ENCODE data around the gene AADACL4. TPM values are rescaled to one million over a fixed set of nuclear protein-coding genes. Genes with fewer than 3 reads are reported as not detected.

AADACL4 gene
- total and polyA plus RNA-seq, 9 of the 15 experiments (the other 6 are each of a cell fraction or from before 2014, with no cell fraction given): not detected

- TF ChIP-seq CC2D1A (IDR thresholded peaks at IDR 0.05): no peak
- TF ChIP-seq, protein P1, sequence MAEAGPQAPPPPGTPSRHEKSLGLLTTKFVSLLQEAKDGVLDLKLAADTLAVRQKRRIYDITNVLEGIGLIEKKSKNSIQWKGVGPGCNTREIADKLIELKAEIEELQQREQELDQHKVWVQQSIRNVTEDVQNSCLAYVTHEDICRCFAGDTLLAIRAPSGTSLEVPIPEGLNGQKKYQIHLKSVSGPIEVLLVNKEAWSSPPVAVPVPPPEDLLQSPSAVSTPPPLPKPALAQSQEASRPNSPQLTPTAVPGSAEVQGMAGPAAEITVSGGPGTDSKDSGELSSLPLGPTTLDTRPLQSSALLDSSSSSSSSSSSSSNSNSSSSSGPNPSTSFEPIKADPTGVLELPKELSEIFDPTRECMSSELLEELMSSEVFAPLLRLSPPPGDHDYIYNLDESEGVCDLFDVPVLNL (CRISPR knock-in tag; IDR thresholded peaks at IDR 0.05; ENCODE audit: low read depth): no peak
- no peak for TF ChIP-seq RBM25 (IDR thresholded peaks at IDR 0.05; ENCODE audit: low read depth, low read length, severe bottlenecking)
- TF ChIP-seq TSC22D4 (tag; IDR thresholded peaks at IDR 0.05): no peak
- TF ChIP-seq, protein P2, sequence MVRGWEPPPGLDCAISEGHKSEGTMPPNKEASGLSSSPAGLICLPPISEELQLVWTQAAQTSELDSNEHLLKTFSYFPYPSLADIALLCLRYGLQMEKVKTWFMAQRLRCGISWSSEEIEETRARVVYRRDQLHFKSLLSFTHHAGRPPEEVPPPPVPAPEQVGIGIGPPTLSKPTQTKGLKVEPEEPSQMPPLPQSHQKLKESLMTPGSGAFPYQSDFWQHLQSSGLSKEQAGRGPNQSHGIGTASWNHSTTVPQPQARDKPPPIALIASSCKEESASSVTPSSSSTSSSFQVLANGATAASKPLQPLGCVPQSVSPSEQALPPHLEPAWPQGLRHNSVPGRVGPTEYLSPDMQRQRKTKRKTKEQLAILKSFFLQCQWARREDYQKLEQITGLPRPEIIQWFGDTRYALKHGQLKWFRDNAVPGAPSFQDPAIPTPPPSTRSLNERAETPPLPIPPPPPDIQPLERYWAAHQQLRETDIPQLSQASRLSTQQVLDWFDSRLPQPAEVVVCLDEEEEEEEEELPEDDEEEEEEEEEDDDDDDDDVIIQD (CRISPR knock-in tag; IDR thresholded peaks at IDR 0.05): no peak
- no peak for TF ChIP-seq ILK (tag; IDR thresholded peaks at IDR 0.05; ENCODE audit: borderline replicate concordance, low read depth)
- TF ChIP-seq ZBTB26 (CRISPR knock-in tag; IDR thresholded peaks at IDR 0.05): no peak
- TF ChIP-seq, protein P3, sequence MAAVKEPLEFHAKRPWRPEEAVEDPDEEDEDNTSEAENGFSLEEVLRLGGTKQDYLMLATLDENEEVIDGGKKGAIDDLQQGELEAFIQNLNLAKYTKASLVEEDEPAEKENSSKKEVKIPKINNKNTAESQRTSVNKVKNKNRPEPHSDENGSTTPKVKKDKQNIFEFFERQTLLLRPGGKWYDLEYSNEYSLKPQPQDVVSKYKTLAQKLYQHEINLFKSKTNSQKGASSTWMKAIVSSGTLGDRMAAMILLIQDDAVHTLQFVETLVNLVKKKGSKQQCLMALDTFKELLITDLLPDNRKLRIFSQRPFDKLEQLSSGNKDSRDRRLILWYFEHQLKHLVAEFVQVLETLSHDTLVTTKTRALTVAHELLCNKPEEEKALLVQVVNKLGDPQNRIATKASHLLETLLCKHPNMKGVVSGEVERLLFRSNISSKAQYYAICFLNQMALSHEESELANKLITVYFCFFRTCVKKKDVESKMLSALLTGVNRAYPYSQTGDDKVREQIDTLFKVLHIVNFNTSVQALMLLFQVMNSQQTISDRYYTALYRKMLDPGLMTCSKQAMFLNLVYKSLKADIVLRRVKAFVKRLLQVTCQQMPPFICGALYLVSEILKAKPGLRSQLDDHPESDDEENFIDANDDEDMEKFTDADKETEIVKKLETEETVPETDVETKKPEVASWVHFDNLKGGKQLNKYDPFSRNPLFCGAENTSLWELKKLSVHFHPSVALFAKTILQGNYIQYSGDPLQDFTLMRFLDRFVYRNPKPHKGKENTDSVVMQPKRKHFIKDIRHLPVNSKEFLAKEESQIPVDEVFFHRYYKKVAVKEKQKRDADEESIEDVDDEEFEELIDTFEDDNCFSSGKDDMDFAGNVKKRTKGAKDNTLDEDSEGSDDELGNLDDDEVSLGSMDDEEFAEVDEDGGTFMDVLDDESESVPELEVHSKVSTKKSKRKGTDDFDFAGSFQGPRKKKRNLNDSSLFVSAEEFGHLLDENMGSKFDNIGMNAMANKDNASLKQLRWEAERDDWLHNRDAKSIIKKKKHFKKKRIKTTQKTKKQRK (IDR thresholded peaks at IDR 0.05; ENCODE audit: borderline replicate concordance, low read depth, low read length): no peak
- TF ChIP-seq ZNF444 (CRISPR knock-in tag; IDR thresholded peaks at IDR 0.05): no peak
- no peak for TF ChIP-seq TOE1 (IDR thresholded peaks at IDR 0.05; ENCODE audit: borderline replicate concordance)
- no peak for TF ChIP-seq TOE1 (CRISPR knock-in tag; IDR thresholded peaks at IDR 0.05; ENCODE audit: borderline replicate concordance, low read depth)
- no peak for TF ChIP-seq PTBP1 (IDR thresholded peaks at IDR 0.05; ENCODE audit: low read depth, low read length)
- TF ChIP-seq HNRNPLL (IDR thresholded peaks at IDR 0.05; ENCODE audit: low read depth, low read length, poor library complexity, severe bottlenecking): no peak
- TF ChIP-seq DACH1 (IDR thresholded peaks at IDR 0.05; ENCODE audit: partially characterized antibody): peak; percentile 47
- TF ChIP-seq TBP (optimal IDR thresholded peaks at IDR 0.05; ENCODE audit: low read depth, low read length): peak; percentile 33
- TF ChIP-seq ERF (CRISPR knock-in tag; IDR thresholded peaks at IDR 0.05): no peak
- TF ChIP-seq, protein P4, sequence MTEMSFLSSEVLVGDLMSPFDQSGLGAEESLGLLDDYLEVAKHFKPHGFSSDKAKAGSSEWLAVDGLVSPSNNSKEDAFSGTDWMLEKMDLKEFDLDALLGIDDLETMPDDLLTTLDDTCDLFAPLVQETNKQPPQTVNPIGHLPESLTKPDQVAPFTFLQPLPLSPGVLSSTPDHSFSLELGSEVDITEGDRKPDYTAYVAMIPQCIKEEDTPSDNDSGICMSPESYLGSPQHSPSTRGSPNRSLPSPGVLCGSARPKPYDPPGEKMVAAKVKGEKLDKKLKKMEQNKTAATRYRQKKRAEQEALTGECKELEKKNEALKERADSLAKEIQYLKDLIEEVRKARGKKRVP (CRISPR knock-in tag; IDR thresholded peaks at IDR 0.05): no peak
- TF ChIP-seq HMBOX1 (IDR thresholded peaks at IDR 0.05): no peak
These were observed 27.8 kb upstream of the AADACL4 start (continued) for GRCh38 chr1:12615865-12616708.

Data from K562 (cell line).